Measurements from ENCODE around the gene HLA-DRB1.

GRCh38 chr6:32627249-32627648 lies 37.6 kb upstream of the HLA-DRB1 start:
- TF ChIP-seq TCF12 (IDR thresholded peaks at IDR 0.05; ENCODE audit: low read depth): no peak
- TF ChIP-seq EP300 (IDR thresholded peaks at IDR 0.05; ENCODE audit: borderline replicate concordance): no peak
- TF ChIP-seq CEBPB (IDR thresholded peaks at IDR 0.05): no peak
- TF ChIP-seq ZBTB7A (IDR thresholded peaks at IDR 0.05; ENCODE audit: low read depth): no peak
- TF ChIP-seq CREB1 (IDR thresholded peaks at IDR 0.05; ENCODE audit: low read depth): no peak
- no peak for TF ChIP-seq FOXM1 (IDR thresholded peaks at IDR 0.05; ENCODE audit: borderline replicate concordance, low read depth)
- no peak for TF ChIP-seq TEAD4 (IDR thresholded peaks at IDR 0.05)
- TF ChIP-seq TAF1 (IDR thresholded peaks at IDR 0.05; ENCODE audit: low read depth): no peak
- TF ChIP-seq YY1 (IDR thresholded peaks at IDR 0.05; ENCODE audit: low read depth): no peak
- TF ChIP-seq REST (IDR thresholded peaks at IDR 0.05; ENCODE audit: low read depth): no peak
- TF ChIP-seq EGR1 (IDR thresholded peaks at IDR 0.05): no peak
- TF ChIP-seq MAX (IDR thresholded peaks at IDR 0.05): no peak
- TF ChIP-seq RAD21 (IDR thresholded peaks at IDR 0.05; ENCODE audit: low read depth): no peak
- no peak for TF ChIP-seq USF1 (IDR thresholded peaks at IDR 0.05)

All from Ishikawa (cell line).